Panc1 (cell line): Measurements from ENCODE around the gene TTC28. TPM values are rescaled to one million over a fixed set of nuclear protein-coding genes. Genes with fewer than 3 reads are reported as not detected.

Experiments
- ATAC-seq: fragments of 200-7000 bp; cut with Tn5 transposase; 2 replicates; pipeline ENCODE4 v1.9.1; 2020; ENCODE audit warnings: mild to moderate bottlenecking, moderate library complexity
- BruUV-seq: library from RNA; stranded (reverse); fragments of 400-500 nt; replicated peaks from 2 replicates; lab custom pipeline; 2021; lab: Mats Ljungman, UMichigan
- CTCF ChIA-PET: fragments of 300-600 bp; sonication (Branson Sonifier 250); formaldehyde crosslinking; loops from one replicate; lab custom pipeline; 2022; ENCODE audit warnings: antibody characterized with exemption; lab: Charles Lee
- POLR2A ChIA-PET: fragments of 300-600 bp; sonication (Branson Sonifier 250); formaldehyde crosslinking; loops from one replicate; lab custom pipeline; 2022; ENCODE audit warnings: antibody characterized with exemption; lab: Charles Lee
- DNase-seq: peaks from one replicate; pipeline ENCODE4 v3.0.0-alpha.2; 2010; ENCODE audit warnings: low read depth, low spot score
- H3K27ac ChIP-seq: 2 replicates; pipeline ENCODE4 v1.5.1; 2011; ENCODE audit warnings: mild to moderate bottlenecking, low read length, inconsistent platforms
- H3K27me3 ChIP-seq: fragments of 200-500 bp; sonication (Bioruptor generic); 2 replicates; pipeline ENCODE4 v1.6.0; 2014; ENCODE audit warnings: low read length, inconsistent platforms; ENCODE audit not compliant: control insufficient read depth, insufficient read depth
- H3K36me3 ChIP-seq: fragments of 200-500 bp; sonication (Bioruptor generic); 2 replicates; pipeline ENCODE4 v1.5.1; 2014; ENCODE audit warnings: inconsistent platforms, mild to moderate bottlenecking, low read length, moderate library complexity; ENCODE audit not compliant: control insufficient read depth, insufficient read depth
- H3K4me1 ChIP-seq: 2 replicates; pipeline ENCODE4 v1.5.1; 2011; ENCODE audit warnings: inconsistent platforms, mild to moderate bottlenecking, low read length, moderate library complexity; ENCODE audit not compliant: control insufficient read depth, insufficient read depth
- H3K4me3 ChIP-seq, 2 experiments: 2 replicates each; pipeline ENCODE4 v1.5.1; 2011 to 2012; ENCODE audit warnings: low read depth in 2 of 2, low read length in 2 of 2, mild to moderate bottlenecking in 2 of 2, inconsistent platforms in 1 of 2, moderate library complexity in 1 of 2
- H3K9me3 ChIP-seq: fragments of 200-500 bp; sonication (Bioruptor generic); 2 replicates; pipeline ENCODE4 v1.5.1; 2014; ENCODE audit warnings: low read depth, mild to moderate bottlenecking, inconsistent platforms, low read length, moderate library complexity; ENCODE audit not compliant: control insufficient read depth, insufficient read depth
- POLR2AphosphoS5 ChIP-seq: IDR thresholded peaks from 2 replicates; pipeline ENCODE4 v1.6.1; 2012; ENCODE audit warnings: mild to moderate bottlenecking, low read depth, low read length, moderate library complexity
- SIN3A ChIP-seq: IDR thresholded peaks from 2 replicates; pipeline ENCODE4 v1.6.1; 2012; ENCODE audit warnings: low read depth, mild to moderate bottlenecking, low read length, moderate library complexity, borderline replicate concordance; ENCODE audit not compliant: insufficient read depth
- TCF7L2 ChIP-seq: IDR thresholded peaks from 2 replicates; pipeline ENCODE4 v1.6.1; 2011; ENCODE audit warnings: mild to moderate bottlenecking, low read depth, low read length, inconsistent platforms
- in situ Hi-C: cut with HindIII; loops from 2 replicates; pipeline ENCODE4 v1.10.0; 2016; ENCODE audit warnings: low sequenced_read_pairs, low pct_unique_long_range_greater_than_20kb
- intact Hi-C: fragments of 100-400 bp; cut with micrococcal nuclease; formaldehyde crosslinking; loops from one replicate; pipeline ENCODE4 v1.10.0; 2022; ENCODE audit not compliant: unreplicated experiment
- total RNA-seq: library from RNA; stranded (reverse); gene quantifications from one replicate; pipeline ENCODE4 v1.2.1, GENCODE V29; 2021; ENCODE audit not compliant: unreplicated experiment
- TF ChIP-seq, protein P1 (sequence below), 2 experiments: IDR thresholded peaks; 2 replicates each; pipeline ENCODE4 v1.6.1; 2011 to 2012; ENCODE audit warnings: low read depth in 2 of 2, control low read depth in 1 of 2, low read length in 1 of 2, mild to moderate bottlenecking in 1 of 2, moderate library complexity in 1 of 2; ENCODE audit not compliant: insufficient read depth in 1 of 2
- TF ChIP-seq, protein P2 (sequence below): fragments of 450-650 bp; IDR thresholded peaks from 2 replicates; pipeline ENCODE4 v1.5.1; 2017; ENCODE audit warnings: mild to moderate bottlenecking

The TTC28 gene
- total RNA-seq, 1 experiment from 2014 or later, result 24.8 TPM

DNA sequence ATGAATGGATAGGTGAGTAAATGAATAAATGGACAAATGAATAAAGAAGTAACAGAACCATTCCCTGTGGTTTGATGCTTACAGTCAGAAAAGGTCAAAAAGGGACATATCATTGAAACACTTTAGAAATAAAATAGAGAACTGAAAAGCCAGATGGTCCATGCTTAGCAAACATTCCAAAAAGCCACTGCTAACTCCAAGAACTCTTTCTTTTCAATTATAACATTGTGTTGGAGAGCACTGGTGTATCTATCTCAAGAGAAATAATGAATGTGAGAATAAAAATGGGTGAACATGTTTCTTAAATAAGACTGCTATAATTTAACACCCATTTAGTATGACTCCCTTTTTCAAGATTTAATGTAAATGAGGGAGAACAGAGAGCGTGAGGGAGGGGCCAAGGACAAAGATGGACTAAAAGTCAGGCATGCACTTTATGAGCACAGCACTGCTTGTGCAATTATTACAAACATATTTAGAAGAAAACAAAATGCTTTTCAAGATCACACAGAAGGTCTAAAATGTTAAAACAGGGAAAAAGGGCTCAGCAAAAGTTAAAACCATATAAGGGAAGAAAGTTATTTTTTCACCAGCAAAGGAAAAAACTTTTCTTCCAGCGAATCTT is 536.3 kb downstream of the TTC28 start:
- Histone ChIP-seq H3K27ac (no peak overlapping the region), H3K36me3 (no peaks in the 10 kb centered on the region), H3K9me3 (no peaks in the 10 kb centered on the region), H3K4me3 (no peak overlapping the region), H3K27me3 (no peaks in the 10 kb centered on the region), H3K4me1 (no peaks in the 10 kb centered on the region)
- ATAC-seq (no peak), DNase-seq (no peak)
- intact Hi-C loops (no loop called here), in situ Hi-C loops (no loop called here)
- ChIA-PET CTCF (no interaction called here), POLR2A (no interaction called here)
- TF ChIP-seq SIN3A (no peak), POLR2AphosphoS5 (no peak), TCF7L2 (no peak)
- TF ChIP-seq, protein P1, sequence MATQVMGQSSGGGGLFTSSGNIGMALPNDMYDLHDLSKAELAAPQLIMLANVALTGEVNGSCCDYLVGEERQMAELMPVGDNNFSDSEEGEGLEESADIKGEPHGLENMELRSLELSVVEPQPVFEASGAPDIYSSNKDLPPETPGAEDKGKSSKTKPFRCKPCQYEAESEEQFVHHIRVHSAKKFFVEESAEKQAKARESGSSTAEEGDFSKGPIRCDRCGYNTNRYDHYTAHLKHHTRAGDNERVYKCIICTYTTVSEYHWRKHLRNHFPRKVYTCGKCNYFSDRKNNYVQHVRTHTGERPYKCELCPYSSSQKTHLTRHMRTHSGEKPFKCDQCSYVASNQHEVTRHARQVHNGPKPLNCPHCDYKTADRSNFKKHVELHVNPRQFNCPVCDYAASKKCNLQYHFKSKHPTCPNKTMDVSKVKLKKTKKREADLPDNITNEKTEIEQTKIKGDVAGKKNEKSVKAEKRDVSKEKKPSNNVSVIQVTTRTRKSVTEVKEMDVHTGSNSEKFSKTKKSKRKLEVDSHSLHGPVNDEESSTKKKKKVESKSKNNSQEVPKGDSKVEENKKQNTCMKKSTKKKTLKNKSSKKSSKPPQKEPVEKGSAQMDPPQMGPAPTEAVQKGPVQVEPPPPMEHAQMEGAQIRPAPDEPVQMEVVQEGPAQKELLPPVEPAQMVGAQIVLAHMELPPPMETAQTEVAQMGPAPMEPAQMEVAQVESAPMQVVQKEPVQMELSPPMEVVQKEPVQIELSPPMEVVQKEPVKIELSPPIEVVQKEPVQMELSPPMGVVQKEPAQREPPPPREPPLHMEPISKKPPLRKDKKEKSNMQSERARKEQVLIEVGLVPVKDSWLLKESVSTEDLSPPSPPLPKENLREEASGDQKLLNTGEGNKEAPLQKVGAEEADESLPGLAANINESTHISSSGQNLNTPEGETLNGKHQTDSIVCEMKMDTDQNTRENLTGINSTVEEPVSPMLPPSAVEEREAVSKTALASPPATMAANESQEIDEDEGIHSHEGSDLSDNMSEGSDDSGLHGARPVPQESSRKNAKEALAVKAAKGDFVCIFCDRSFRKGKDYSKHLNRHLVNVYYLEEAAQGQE (IDR thresholded peaks at IDR 0.05; ENCODE audit: insufficient read depth in 1 of 2, low read depth in 2 of 2, low read length in 1 of 2), result no peak
- TF ChIP-seq, protein P2, sequence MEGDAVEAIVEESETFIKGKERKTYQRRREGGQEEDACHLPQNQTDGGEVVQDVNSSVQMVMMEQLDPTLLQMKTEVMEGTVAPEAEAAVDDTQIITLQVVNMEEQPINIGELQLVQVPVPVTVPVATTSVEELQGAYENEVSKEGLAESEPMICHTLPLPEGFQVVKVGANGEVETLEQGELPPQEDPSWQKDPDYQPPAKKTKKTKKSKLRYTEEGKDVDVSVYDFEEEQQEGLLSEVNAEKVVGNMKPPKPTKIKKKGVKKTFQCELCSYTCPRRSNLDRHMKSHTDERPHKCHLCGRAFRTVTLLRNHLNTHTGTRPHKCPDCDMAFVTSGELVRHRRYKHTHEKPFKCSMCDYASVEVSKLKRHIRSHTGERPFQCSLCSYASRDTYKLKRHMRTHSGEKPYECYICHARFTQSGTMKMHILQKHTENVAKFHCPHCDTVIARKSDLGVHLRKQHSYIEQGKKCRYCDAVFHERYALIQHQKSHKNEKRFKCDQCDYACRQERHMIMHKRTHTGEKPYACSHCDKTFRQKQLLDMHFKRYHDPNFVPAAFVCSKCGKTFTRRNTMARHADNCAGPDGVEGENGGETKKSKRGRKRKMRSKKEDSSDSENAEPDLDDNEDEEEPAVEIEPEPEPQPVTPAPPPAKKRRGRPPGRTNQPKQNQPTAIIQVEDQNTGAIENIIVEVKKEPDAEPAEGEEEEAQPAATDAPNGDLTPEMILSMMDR, result no peak
- no TSS peak for BruUV-seq

DNA sequence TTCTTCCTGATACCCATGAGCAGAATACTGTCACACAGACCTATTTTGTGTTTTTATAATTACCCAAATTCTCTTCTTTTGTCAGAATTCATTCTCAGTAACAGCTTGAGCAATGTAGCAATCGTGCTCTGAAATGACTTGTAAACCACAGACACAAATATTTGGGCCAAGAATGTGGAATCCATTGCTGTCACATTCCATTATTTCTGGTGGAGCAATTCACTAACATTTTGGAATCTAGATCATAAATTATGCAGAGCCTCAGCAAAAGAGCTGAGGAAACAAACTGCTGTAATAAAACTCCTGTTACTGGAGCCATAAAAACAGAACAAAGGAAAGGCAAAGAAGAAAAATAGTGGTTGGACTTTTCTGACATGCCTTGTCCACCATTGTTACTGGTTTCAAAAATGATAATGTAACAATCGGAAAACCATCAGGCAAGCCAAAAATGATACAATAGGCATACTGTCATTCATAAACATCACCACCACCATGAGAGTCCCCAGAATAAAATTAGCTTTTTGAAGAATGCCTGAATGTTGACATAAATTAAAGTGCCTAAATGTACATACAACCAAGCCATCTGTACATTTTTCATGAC is 537.2 kb downstream of the TTC28 start:
- in situ Hi-C loops, result no loop called here
- no peak overlapping the region for H3K27ac ChIP-seq
- H3K36me3 ChIP-seq, result no peaks in the 10 kb centered on the region
- H3K4me3 ChIP-seq, result no peak overlapping the region
- H3K27me3 ChIP-seq, result no peaks in the 10 kb centered on the region
- ATAC-seq, result no peak
- ChIA-PET CTCF (no interaction called here), POLR2A (no interaction called here)
- no peaks in the 10 kb centered on the region for H3K4me1 ChIP-seq
- DNase-seq, result no peak
- no peaks in the 10 kb centered on the region for H3K9me3 ChIP-seq
- no TSS peak for BruUV-seq
- TF ChIP-seq TCF7L2 (no peak), SIN3A (no peak), POLR2AphosphoS5 (no peak)
- TF ChIP-seq, protein P1 (IDR thresholded peaks at IDR 0.05; ENCODE audit: insufficient read depth in 1 of 2, low read depth in 2 of 2, low read length in 1 of 2), result no peak
- TF ChIP-seq, protein P2, result no peak
- intact Hi-C loops, result no loop called here
